CD4-positive, alpha-beta T cell treated with Interleukin-15 for 4 hours (primary cell): Measurements from ENCODE around the gene INSL3.
A peak's percentile ranks its signal among the peaks of the same experiment; 100 is the strongest.
"Not testable (repeated sequence)": the region's sequence is repeated elsewhere in the genome, so short reads cannot be mapped to it uniquely, and the experiment has no call there.

Experiments
- DNase-seq: peaks from one replicate; pipeline ENCODE4 v3.0.0-alpha.2; 2020; ENCODE audit warnings: low spot score

INSL3 gene

DNA sequence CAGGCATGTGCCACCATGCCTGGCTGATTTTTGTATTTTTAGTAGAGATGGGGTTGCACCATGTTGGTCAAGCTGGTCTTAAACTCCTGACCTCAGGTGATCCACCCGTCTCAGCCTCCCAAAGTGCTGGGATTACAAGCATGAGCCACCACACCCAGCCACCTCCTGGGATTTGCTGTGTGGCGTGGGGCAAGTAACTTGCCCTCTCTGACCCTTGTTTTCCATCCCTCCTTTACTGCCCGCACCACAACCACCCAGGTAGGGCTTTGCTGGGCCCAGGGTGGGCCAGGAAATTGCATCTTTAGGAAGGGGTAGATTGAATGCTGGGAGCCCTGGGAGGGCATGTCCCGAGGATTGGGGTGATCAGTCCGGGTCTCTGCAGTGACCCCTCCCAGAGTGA lies 37.6 kb downstream of the INSL3 start:
- DNase-seq = not testable (repeated sequence)

DNA sequence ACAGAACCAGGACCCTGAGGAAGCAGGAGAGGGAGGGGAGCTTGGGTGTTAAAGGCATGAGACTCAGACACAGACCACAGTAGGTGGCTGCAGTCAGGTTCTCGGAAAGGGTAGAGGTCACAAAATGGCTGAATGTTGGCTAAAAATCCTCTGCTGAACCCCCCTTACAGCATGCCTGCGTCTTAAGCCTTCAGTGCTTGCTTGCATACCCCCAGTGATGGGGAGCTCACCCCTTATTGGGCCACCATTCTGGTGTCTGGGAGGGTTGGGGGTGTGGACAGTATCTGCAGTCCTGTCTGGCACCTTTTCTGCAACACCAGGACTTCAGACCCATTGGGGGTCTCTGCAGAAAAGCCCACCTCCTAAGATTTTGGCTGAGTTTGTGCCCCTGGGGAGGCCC lies 40.5 kb downstream of the INSL3 start:
- no peak for DNase-seq

DNA sequence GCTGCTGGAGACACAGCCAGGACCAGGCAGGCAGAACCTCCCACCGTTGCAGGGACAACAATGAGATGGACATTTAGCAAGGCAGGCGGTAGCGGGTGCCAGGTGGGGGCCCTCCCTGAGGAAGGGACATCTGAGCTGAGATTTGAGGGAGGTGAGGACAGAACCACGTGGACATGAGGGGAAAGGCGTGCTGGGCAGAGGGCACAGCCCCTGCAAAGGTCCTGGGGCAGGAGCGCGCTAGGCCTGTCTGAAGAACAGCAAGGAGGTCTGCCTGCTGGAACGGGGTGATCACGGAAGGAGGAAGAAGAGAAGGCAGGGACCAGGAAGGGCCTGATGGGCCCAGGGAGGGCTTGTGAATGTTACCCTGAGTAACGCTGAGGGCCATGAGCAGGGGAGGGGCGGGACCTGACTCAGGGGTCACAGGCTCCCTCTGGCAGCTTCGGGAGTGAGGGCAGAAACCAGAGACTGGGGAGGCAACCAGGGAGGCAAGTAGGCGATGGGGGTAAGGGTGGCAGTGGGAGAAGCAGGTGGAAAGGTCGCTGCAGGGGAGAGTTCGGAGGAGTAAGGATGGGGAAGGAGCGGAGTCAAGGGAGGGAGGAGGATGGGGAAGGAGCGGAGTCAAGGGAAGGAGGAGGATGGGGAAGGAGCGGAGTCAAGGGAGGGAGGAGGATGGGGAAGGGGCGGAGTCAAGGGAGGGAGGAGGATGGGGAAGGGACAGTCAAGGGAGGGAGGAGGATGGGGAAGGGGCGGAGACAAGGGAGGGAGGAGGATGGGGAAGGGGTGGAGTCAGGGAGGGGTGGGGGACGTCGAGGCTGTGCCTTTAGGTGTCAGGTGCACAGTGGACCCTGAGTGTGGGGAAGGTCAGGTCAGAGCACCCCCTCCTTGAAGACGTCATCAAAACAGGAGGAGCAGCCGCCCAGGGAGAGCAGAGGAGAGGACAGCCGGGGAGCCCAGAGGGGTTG lies 42.1 kb downstream of the INSL3 start:
- DNase-seq = no peak

DNA sequence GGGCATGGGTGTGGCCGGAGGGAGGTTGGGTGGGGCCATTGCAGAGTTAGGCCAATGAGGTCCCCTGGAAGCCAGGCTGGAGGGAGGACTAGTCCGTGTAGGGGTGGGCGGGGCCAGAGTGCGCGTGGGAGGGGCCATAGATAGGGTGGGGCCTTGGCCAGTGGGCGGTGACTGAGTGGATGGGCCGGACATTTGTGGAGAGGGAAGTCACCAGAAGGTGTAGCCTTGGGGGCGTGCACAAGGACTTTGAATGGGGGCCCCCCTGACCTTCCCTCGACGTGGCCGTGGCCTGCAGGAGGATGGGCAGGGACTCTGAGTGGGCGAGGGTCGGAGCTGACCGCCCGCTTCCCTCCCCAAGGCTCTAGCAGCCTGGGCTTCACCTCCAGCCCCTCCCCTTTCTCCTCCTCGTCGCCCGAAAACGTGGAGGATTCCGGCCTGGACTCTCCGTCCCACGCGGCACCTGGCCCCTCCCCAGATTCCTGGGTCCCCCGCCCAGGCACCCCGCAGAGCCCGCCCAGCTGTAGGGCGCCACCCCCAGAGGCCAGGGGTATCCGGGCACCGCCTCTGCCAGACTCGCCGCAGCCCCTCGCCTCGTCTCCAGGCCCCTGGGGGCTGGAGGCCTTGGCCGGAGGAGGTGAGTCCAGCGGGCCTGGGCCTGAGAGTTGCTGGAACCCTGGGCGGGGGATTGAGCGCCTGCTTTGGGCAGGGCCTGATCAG lies 42.9 kb downstream of the INSL3 start:
- no peak for DNase-seq

DNA sequence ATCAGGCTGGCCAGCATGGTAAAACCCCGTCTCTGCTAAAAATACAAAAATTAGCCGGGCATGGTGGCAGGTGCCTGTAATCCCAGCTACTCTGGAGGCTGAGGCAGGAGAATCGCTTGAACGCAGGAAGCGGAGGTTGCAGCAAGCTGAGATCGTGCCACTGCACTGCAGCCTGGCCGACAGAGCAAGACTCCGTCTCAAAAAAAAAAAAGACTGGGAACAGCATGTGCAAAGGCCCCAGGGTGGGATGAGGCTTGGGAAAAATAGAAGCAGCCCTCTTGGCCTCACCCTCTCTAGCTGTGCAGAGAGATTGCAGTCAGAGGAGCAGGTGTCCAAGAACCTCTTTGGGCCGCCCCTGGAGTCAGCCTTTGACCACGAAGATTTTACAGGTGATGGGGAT lies 43.5 kb downstream of the INSL3 start:
- not testable (repeated sequence) for DNase-seq

DNA sequence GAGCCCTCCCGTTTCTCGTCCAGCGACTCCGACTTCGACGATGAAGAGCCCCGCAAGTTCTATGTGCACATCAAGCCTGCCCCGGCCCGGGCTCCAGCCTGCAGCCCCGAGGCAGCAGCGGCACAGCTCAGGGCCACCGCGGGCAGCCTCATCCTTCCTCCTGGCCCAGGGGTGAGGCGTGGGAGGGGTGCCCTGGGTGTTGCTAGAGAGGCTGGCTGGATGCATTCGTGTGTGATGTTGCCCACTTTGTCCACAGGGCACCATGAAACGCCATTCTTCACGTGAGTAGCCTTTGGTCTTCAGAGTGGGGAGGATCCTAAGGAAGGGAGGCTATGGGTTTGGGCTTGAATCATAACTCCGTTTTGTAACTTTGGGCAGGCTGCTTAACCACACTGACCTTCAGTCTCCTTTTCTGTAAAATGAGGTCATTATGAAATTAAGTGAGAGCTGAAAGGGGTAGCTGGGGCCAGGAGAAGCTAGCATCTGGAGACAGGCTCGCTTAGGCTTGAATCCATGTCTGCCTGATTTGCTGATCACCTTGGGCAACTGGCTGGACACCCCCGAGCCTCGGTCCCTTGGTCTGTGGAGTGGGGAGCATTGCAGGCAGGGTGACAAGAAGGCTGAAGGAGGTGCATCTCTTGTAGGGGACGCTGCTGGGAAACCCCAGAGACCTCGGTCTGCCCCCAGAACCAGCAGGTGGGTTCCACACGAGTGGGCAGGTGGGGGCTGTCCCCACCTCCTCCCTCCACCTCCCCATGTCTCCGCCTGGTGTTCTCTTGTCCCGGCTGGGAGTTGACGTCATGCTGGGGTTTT lies 45.1 kb downstream of the INSL3 start:
- DNase-seq = no peak

DNA sequence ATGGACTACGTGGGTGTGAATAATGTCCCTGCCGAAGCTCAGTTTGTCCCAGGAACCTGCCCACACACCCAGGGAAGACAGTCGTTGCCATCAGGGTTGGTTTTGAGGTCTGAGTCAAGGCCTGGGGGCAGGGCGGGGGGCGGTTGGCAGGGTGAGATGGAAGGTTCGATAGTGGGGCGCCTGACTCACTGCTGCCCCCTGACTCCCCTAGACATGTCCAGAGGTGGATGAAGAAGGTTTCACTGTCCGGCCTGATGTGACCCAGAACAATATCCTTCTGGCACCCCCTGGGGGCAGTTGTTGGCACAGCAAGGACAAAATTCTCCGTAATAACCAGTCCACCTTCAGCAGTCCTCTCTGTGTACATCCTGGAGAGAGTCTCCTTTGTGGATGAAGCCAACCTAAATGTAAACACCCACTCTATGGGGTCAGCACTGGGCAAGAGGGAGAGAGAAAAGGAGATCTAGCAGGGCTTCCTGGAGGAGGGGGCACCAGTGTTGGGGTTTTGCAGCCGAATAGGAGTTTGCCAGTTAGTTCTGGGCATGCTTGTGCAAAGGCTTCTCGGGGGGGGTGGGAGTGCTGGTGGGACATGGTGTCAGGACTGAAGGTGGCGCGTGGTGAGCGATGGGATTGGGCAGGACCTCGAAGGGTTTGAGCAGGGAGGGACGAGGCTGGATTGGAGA lies 45.9 kb downstream of the INSL3 start:
- peak; percentile 40 for DNase-seq

DNA sequence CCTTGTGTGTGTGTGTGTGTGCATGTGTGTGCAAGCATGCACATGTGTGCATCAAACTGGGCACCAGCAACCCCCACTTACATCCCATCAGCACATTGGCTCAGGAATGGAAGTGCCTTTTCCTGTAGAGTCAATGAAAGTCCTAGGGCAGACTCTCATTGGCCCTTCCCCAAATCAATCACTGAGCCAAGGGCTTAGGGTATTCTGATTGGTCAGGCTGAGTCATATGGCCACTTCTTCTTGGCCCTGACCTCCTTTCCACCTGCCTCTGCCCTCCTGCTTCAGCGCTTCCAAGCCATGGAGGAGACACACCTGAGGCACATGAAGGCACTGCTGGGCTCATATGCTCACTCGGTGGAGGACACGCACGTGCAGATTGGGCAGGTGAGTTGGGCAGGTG lies 49.1 kb downstream of the INSL3 start:
- DNase-seq = no peak

DNA sequence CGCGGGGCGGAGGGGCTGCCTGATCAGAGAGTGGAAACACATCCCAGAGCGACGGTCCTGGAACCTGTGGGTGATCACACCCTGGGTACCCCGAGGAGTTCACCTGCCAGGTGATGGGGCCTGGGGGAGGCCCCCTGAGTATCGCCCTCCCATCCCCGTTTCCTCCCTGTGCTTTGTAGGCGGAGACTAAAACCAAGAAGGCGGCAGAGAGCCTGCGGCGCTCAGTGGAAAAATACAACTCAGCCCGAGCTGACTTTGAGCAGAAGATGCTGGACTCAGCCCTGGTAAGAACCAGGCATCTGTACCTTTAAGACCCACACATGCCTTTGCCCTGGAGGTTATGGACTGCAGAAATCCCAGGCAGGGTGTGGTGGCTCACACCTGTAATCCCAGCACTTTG lies 50.7 kb downstream of the INSL3 start:
- DNase-seq = no peak

DNA sequence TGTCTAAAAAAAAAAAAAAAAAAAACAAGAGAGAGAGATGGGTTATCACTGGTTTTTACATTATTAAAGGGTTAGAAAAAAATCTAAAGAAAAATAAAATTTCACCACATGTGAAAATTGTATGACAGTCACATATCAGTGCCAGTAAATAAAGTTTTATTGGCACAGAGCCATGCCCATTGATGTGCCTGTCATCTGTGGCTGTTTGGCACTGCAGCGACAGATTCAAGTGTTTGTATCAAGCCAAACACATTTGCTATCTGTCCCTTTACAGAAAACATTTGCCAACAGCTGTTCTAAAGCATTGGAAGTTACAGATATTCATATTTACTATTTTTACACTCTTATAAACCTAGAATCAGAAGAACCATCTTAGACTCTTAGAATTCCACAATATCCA lies 53.8 kb downstream of the INSL3 start:
- no peak for DNase-seq

DNA sequence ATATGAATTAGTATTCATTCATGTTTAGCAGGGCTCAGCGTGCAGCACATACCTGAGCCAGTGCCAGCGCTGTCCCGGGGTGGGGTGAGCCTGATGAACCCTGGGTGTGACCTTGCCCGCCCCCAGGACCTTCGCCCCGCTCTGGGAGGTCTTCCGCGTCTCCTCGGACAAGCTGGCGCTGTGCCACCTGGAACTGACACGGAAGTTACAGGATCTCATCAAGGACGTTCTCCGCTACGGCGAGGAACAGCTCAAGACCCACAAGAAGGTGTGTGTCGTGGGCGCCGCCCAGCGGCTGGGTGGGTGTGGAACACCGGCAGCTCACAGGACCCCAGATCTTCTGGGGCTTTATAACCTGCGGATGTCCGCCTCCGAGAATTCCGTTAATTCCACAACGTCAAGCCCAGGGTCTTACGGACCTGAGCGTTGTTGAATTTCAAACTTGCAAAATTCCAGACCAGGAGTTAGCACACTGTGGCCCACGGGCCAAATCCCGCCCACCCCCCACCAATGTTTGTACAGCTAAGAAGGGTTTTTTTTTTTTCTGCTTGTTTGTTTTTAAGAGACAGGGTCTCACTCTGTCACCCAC lies 54.7 kb downstream of the INSL3 start:
- peak; percentile 30 for DNase-seq
